OCI-LY1 (cell line): ENCODE results near the gene TEX28.

ENCODE experiments used
- H2AFZ ChIP-seq: fragments of 200-600 bp; sonication (generic), shearing (Covaris generic); 2 replicates; pipeline ENCODE4 v1.6.0; 2014; ENCODE audit warnings: antibody characterized with exemption, mild to moderate bottlenecking, low read length
- H3F3A ChIP-seq: fragments of 200-600 bp; sonication (generic), shearing (Covaris generic); 2 replicates; pipeline ENCODE4 v1.6.0; 2014; ENCODE audit warnings: mild to moderate bottlenecking, antibody characterized with exemption, low read length, moderate library complexity; ENCODE audit not compliant: insufficient read depth
- H3K27ac ChIP-seq: fragments of 200-600 bp; sonication (generic); 2 replicates; pipeline ENCODE4 v1.5.1; 2014; ENCODE audit warnings: low read length, mixed run types, mild to moderate bottlenecking, low read depth; ENCODE audit not compliant: poor library complexity, severe bottlenecking
- H3K27me3 ChIP-seq: fragments of 200-600 bp; sonication (generic); 2 replicates; pipeline ENCODE4 v1.6.0; 2014; ENCODE audit warnings: antibody characterized with exemption, mild to moderate bottlenecking, low read length, moderate library complexity; ENCODE audit not compliant: insufficient read depth
- H3K36me3 ChIP-seq: fragments of 200-600 bp; sonication (generic); 2 replicates; pipeline ENCODE4 v1.6.1; 2014; ENCODE audit warnings: mild to moderate bottlenecking, antibody characterized with exemption, low read length, moderate library complexity, mixed read lengths; ENCODE audit not compliant: insufficient read depth
- H3K4me1 ChIP-seq: fragments of 200-600 bp; sonication (generic); 2 replicates; pipeline ENCODE4 v1.5.1; 2014; ENCODE audit warnings: mild to moderate bottlenecking, low read length, moderate library complexity; ENCODE audit not compliant: insufficient read depth, severe bottlenecking
- H3K4me2 ChIP-seq: fragments of 200-600 bp; sonication (generic), shearing (Covaris generic); 2 replicates; pipeline ENCODE4 v1.6.1; 2014; ENCODE audit warnings: low read length
- H3K4me3 ChIP-seq: fragments of 200-600 bp; sonication (generic); 2 replicates; pipeline ENCODE4 v1.5.1; 2014; ENCODE audit warnings: low read length, low read depth, mild to moderate bottlenecking, mixed read lengths; ENCODE audit not compliant: poor library complexity, severe bottlenecking
- H3K79me2 ChIP-seq: fragments of 200-600 bp; shearing (Covaris generic); 2 replicates; pipeline ENCODE4 v1.6.1; 2016; ENCODE audit warnings: mixed run types, low read length, mixed read lengths; ENCODE audit not compliant: insufficient read depth
- H3K9ac ChIP-seq: fragments of 200-600 bp; sonication (generic), shearing (Covaris generic); 2 replicates; pipeline ENCODE4 v1.6.1; 2014; ENCODE audit warnings: mild to moderate bottlenecking, low read length, mixed read lengths
- H3K9me2 ChIP-seq: fragments of 200-600 bp; sonication (generic), shearing (Covaris generic); 2 replicates; pipeline ENCODE4 v1.6.1; 2014; ENCODE audit warnings: low read depth, mild to moderate bottlenecking, low read length, mixed read lengths
- H3K9me3 ChIP-seq: fragments of 200-600 bp; shearing (Covaris generic); 2 replicates; pipeline ENCODE4 v1.6.1; 2014; ENCODE audit warnings: low read length, mixed read lengths
- H4K20me1 ChIP-seq: fragments of 200-600 bp; sonication (generic), shearing (Covaris generic); 2 replicates; pipeline ENCODE4 v1.6.0; 2016; ENCODE audit warnings: mild to moderate bottlenecking, low read length; ENCODE audit not compliant: insufficient read depth
- EZH2 ChIP-seq: fragments of 200-600 bp; sonication (generic), shearing (Covaris generic); IDR thresholded peaks from 2 replicates; pipeline ENCODE4 v1.8.0; 2017; ENCODE audit warnings: borderline replicate concordance, mixed run types, mild to moderate bottlenecking, antibody characterized with exemption, low read length, moderate library complexity, mixed read lengths
- TF ChIP-seq, protein P1 (sequence below): fragments of 200-600 bp; sonication (generic), shearing (Covaris generic); IDR thresholded peaks from 2 replicates; pipeline ENCODE4 v1.5.1; 2017; ENCODE audit warnings: mild to moderate bottlenecking, antibody characterized with exemption, low read length, moderate library complexity, mixed read lengths

TEX28 gene

DNA sequence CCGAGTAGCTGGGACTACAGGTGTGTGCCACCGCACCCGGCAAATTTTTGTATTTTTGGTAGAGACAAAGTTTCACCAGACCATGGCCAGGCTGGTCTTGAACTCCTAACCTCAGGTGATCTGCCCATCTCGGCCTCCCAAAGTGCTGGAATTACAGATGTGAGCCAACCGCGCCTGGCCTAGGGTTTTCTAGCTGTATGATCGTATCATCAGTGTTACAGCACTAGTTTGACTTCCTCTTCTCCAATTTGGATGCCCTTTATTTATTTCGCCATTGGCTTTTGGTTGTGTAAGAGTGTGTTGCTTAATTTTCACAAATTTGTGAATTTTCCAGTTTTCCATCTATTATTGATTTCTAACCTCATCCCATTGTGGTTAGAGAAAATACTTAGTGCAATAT lies 5.9 kb upstream of the TEX28 start:
- H3K9me3 ChIP-seq, result no peaks in the 10 kb centered on the region
- no peaks in the 10 kb centered on the region for H3K9me2 ChIP-seq
- no peak overlapping the region for H3K27ac ChIP-seq
- no peaks in the 10 kb centered on the region for H3K36me3 ChIP-seq
- H3K4me1 ChIP-seq, result no peaks in the 10 kb centered on the region
- no peak overlapping the region for H3K4me2 ChIP-seq
- no peaks in the 10 kb centered on the region for H4K20me1 ChIP-seq
- H3K27me3 ChIP-seq, result no peaks in the 10 kb centered on the region
- H3F3A ChIP-seq, result no peaks in the 10 kb centered on the region
- H3K79me2 ChIP-seq, result no peaks in the 10 kb centered on the region
- no peak for TF ChIP-seq EZH2
- TF ChIP-seq, protein P1, sequence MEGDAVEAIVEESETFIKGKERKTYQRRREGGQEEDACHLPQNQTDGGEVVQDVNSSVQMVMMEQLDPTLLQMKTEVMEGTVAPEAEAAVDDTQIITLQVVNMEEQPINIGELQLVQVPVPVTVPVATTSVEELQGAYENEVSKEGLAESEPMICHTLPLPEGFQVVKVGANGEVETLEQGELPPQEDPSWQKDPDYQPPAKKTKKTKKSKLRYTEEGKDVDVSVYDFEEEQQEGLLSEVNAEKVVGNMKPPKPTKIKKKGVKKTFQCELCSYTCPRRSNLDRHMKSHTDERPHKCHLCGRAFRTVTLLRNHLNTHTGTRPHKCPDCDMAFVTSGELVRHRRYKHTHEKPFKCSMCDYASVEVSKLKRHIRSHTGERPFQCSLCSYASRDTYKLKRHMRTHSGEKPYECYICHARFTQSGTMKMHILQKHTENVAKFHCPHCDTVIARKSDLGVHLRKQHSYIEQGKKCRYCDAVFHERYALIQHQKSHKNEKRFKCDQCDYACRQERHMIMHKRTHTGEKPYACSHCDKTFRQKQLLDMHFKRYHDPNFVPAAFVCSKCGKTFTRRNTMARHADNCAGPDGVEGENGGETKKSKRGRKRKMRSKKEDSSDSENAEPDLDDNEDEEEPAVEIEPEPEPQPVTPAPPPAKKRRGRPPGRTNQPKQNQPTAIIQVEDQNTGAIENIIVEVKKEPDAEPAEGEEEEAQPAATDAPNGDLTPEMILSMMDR, result no peak
- H2AFZ ChIP-seq, result no peak overlapping the region
- H3K9ac ChIP-seq, result no peak overlapping the region
- H3K4me3 ChIP-seq, result no peak overlapping the region

DNA sequence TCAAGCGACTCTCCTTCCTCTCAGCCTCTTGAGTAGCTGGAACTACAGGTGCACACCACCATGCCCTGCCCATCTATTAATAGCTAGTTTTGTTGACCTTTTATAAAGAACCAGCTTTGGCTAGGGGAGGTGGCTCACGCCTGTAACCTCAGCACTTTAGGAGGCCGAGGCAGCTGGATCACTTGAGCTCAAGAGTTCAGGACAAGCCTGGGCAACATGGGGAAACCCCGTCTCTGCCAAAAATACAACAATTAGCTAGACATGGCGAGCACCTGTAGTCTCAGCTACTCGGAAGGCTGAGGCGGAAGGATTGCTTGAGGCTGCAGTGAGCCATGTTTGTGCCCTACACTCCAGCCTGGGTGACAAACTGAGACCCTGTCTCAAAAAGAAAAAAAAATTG lies 3.4 kb upstream of the TEX28 start:
- H3K9ac ChIP-seq, result no peak overlapping the region
- H2AFZ ChIP-seq, result no peak overlapping the region
- TF ChIP-seq, protein P1, result no peak
- TF ChIP-seq EZH2, result no peak
- no peak overlapping the region for H3K4me3 ChIP-seq
- no peaks in the 10 kb centered on the region for H3K4me1 ChIP-seq
- no peaks in the 10 kb centered on the region for H3K79me2 ChIP-seq
- H3K9me2 ChIP-seq, result no peaks in the 10 kb centered on the region
- H3F3A ChIP-seq, result no peaks in the 10 kb centered on the region
- H3K4me2 ChIP-seq, result no peak overlapping the region
- H3K9me3 ChIP-seq, result no peaks in the 10 kb centered on the region
- no peaks in the 10 kb centered on the region for H4K20me1 ChIP-seq
- no peaks in the 10 kb centered on the region for H3K27me3 ChIP-seq
- H3K36me3 ChIP-seq, result no peaks in the 10 kb centered on the region; the same call in 1 of the 2 replicates
- no peak overlapping the region for H3K27ac ChIP-seq

DNA sequence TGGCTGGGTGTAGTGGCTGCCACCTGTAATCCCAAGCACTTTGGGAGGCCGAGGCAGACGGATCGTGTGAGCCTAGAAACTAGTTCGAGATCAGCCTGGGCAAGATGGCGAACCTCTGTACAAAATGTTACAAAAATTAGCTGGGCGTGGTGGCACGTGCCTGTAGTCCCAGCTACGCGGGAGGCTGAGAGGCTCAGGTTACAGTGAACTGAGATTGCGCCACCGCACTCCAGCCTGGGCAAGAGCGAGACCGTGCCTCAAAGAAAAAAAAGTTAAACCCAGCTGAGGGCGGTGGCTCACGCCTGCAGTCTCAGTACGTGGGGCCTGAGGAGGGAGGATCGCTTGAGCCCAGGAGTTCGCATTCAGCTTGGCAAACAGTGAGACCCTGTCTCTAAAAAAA lies 1.8 kb upstream of the TEX28 start:
- no peaks in the 10 kb centered on the region for H3K79me2 ChIP-seq
- no peaks in the 10 kb centered on the region for H3K9me2 ChIP-seq
- H3F3A ChIP-seq, result no peaks in the 10 kb centered on the region
- H3K4me1 ChIP-seq, result no peaks in the 10 kb centered on the region
- no peaks in the 10 kb centered on the region for H3K9me3 ChIP-seq
- no peak for TF ChIP-seq EZH2
- TF ChIP-seq, protein P1, result no peak
- no peaks in the 10 kb centered on the region; the same call in 1 of the 2 replicates for H3K36me3 ChIP-seq
- H2AFZ ChIP-seq, result no peak overlapping the region
- H3K27me3 ChIP-seq, result no peaks in the 10 kb centered on the region
- no peak overlapping the region for H3K4me3 ChIP-seq
- H4K20me1 ChIP-seq, result no peaks in the 10 kb centered on the region
- no peak overlapping the region for H3K4me2 ChIP-seq
- H3K27ac ChIP-seq, result no peak overlapping the region
- H3K9ac ChIP-seq, result no peak overlapping the region
